Keratinocyte (primary cell): ENCODE measurements around the gene CASZ1.

Source experiments
- CTCF ChIP-seq, 3 experiments: IDR thresholded peaks in 1 of 3; conservative IDR thresholded peaks in 1 of 3; optimal IDR thresholded peaks in 1 of 3; 2 replicates in 2 of 3; 3 replicates in 1 of 3; pipeline versions ENCODE3 to v1.5.1; 2011; ENCODE audit warnings: low read length in 3 of 3, mild to moderate bottlenecking in 3 of 3, moderate library complexity in 2 of 3, control low read depth in 1 of 3, inconsistent platforms in 1 of 3; ENCODE audit not compliant: insufficient read depth in 2 of 3; ENCODE audit errors: extremely low read depth in 1 of 3
- EZH2 ChIP-seq: IDR thresholded peaks from one replicate; pipeline ENCODE4 v1.6.1; 2012; ENCODE audit warnings: inconsistent platforms, mild to moderate bottlenecking, low read length, moderate library complexity

- no peak for TF ChIP-seq CTCF (optimal IDR thresholded peaks at IDR 0.05 in 1 of 3, IDR thresholded peaks at IDR 0.05 in 1 of 3, conservative IDR thresholded peaks at IDR 0.05 in 1 of 3; ENCODE audit: extremely low read depth in 1 of 3, insufficient read depth in 2 of 3, low read length in 3 of 3)
- TF ChIP-seq EZH2: no peak
Observed at GRCh38 chr1:10616696-10617095, 179.8 kb downstream of the CASZ1 start.
